Measurements from ENCODE around the gene MLLT3.

Gene MLLT3

GRCh38 chr9:20361229-20361628 lies 261.1 kb downstream of the MLLT3 start:
- in situ Hi-C loops (cut with HindIII; ENCODE audit: low sequenced_read_pairs), result loop anchor here (25.0 kb wide), 3 partner anchors 401 to 751 kb away; no protein-coding TSS in a partner anchor

- in situ Hi-C loops (cut with HindIII; ENCODE audit: low sequenced_read_pairs), result loop anchor here (25.0 kb wide), 3 partner anchors 404 to 754 kb away; no protein-coding TSS in a partner anchor
Observed at GRCh38 chr9:20358207-20358606, 264.1 kb downstream of the MLLT3 start.

- in situ Hi-C loops (cut with HindIII; ENCODE audit: low sequenced_read_pairs), result loop anchor here (25.0 kb wide), 3 partner anchors 405 to 755 kb away; no protein-coding TSS in a partner anchor
Observed at GRCh38 chr9:20357037-20357432, 265.3 kb downstream of the MLLT3 start.

GRCh38 chr9:20356403-20357036 lies 265.8 kb downstream of the MLLT3 start:
- in situ Hi-C loops (cut with HindIII; ENCODE audit: low sequenced_read_pairs), result loop anchor here (25.0 kb wide), 3 partner anchors 406 to 756 kb away; no protein-coding TSS in a partner anchor

GRCh38 chr9:20355022-20355421 lies 267.3 kb downstream of the MLLT3 start:
- in situ Hi-C loops (cut with HindIII; ENCODE audit: low sequenced_read_pairs), result loop anchor here (25.0 kb wide), 3 partner anchors 407 to 757 kb away; no protein-coding TSS in a partner anchor

DNA sequence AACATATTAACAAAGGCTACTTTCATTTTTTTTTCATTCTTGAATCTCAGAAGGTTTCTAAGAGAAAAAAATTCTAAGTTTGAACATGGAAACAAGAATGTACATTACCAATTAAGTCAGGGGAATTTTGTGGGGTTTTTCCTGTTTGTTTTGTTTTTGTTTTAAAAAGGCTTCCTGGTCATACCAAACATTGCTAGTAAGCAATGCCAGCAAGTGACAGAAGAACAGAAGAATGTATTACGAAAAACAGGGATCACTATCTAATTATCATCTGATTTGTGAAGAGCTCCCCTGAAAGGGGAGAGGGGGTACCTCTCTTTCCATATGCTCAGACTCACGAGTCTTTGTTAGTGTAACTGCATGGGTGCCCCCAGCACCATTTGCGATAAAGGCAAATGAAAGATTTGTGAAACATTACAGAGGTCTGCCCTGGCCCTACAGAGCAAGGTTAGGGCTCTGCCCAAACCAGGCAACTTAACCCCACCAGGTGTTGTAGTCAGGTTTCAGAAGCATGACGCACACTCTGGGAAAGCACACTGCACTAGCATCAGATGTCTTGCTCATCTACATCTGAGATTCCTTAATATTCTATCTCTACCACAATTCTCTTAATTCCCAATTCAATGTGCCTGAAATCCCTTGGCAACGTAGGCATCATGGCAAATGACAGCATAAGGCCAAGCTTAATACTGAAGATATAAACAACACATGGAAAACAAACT lies 268.2 kb downstream of the MLLT3 start:
- in situ Hi-C loops (cut with HindIII; ENCODE audit: low sequenced_read_pairs), result loop anchor here (5.0 to 25.0 kb wide), 4 partner anchors 268 to 758 kb away; partner anchors contain the start of gene MLLT3

DNA sequence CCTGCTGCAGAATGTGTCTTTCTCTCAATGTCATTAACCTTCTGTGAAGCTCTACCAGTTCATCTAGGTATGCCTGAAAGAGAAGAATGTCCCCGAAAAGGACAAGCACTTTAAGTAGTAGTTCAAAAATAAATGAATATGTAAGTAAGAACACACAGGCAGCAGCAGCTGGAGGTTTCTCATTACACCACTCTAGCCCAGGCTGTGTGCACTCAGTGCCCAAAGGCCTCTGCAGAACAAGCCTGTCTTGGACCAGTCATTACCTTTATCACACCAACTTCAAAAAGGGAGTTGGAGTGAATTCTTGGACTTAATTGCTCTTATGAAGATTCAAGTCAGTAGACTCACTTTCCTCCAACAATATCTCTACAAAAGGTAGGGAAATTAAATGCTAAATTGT lies 268.8 kb downstream of the MLLT3 start:
- in situ Hi-C loops (cut with HindIII; ENCODE audit: low sequenced_read_pairs), result loop anchor here (5.0 to 25.0 kb wide), 4 partner anchors 269 to 759 kb away; partner anchors contain the start of gene MLLT3

- in situ Hi-C loops (cut with HindIII; ENCODE audit: low sequenced_read_pairs), result loop anchor here (5.0 to 25.0 kb wide), 4 partner anchors 270 to 760 kb away; partner anchors contain the start of gene MLLT3
Observed at GRCh38 chr9:20352591-20352990, 269.7 kb downstream of the MLLT3 start.

- in situ Hi-C loops (cut with HindIII; ENCODE audit: low sequenced_read_pairs), result loop anchor here (5.0 to 25.0 kb wide), 4 partner anchors 271 to 761 kb away; partner anchors contain the start of gene MLLT3
Observed at GRCh38 chr9:20351715-20352114, 270.6 kb downstream of the MLLT3 start.

- in situ Hi-C loops (cut with HindIII; ENCODE audit: low sequenced_read_pairs), result no loop called here
Observed at GRCh38 chr9:20349568-20349967, 272.7 kb downstream of the MLLT3 start.

- in situ Hi-C loops (cut with HindIII; ENCODE audit: low sequenced_read_pairs), result no loop called here
Observed at GRCh38 chr9:20343325-20343724, 279.0 kb downstream of the MLLT3 start.

GRCh38 chr9:20340511-20340861 lies 281.8 kb downstream of the MLLT3 start:
- in situ Hi-C loops (cut with HindIII; ENCODE audit: low sequenced_read_pairs), result no loop called here

DNA sequence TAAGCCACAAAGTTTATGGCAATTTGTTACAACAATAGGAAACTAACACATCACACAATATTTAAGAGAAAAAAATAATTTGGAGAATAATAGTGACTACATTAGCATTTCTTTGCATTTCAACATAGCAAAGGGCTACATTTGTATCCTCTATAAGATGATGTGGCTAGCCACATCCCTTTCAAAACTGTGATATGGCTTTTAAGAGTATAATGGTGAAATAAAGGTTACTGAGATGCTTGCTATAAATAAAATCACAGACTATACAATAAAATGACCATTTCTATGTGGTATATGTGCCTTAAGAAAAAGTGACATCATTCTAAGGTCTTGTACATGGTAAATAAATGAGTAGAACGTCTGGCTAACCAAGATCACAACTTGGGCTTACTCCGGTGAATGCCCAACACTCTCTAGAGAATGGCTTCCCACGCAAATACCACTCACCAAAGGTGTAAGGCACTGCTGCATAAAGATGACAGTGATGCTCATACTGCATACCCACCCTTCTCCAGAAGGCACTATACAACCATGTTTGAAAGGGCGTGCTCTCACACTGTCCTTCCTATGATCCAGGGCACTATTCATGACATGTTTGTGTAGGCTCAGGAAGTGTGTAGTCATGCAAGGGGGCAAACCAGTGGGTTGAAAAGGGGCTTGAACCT lies 286.5 kb downstream of the MLLT3 start:
- in situ Hi-C loops (cut with HindIII; ENCODE audit: low sequenced_read_pairs), result no loop called here

GRCh38 chr9:20333991-20334390 lies 288.3 kb downstream of the MLLT3 start:
- in situ Hi-C loops (cut with HindIII; ENCODE audit: low sequenced_read_pairs), result no loop called here

DNA sequence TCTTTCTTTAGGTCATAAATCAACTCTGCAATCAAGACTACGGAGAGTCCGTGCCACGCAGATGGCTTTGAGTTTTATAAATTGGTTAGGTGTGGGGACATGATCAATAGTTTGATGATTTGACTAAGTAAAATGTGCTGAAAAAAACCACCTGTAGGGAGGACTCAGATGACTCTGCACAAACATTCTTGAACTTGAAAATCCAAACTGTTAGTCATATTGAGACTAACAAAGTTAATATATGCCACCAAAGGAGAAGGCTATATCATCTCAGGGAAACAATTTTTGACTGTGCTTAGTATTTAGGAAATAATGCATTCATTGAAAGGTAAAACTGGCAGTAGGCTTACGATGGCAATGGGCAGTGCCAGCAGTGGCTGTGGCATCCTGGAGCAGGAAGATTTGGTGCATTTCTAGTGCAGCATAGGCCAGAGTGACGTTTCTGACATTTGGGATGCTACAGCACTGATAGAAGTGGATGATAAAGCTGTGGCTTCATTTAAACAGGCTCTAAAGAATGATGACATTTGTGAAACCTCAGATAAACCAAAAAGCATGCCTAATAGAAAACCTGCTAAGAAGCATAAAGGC lies 291.1 kb downstream of the MLLT3 start:
- in situ Hi-C loops (cut with HindIII; ENCODE audit: low sequenced_read_pairs), result no loop called here

GRCh38 chr9:20330688-20331087 lies 291.6 kb downstream of the MLLT3 start:
- in situ Hi-C loops (cut with HindIII; ENCODE audit: low sequenced_read_pairs), result no loop called here

- in situ Hi-C loops (cut with HindIII; ENCODE audit: low sequenced_read_pairs), result no loop called here
Observed at GRCh38 chr9:20326516-20326915, 295.8 kb downstream of the MLLT3 start.

DNA sequence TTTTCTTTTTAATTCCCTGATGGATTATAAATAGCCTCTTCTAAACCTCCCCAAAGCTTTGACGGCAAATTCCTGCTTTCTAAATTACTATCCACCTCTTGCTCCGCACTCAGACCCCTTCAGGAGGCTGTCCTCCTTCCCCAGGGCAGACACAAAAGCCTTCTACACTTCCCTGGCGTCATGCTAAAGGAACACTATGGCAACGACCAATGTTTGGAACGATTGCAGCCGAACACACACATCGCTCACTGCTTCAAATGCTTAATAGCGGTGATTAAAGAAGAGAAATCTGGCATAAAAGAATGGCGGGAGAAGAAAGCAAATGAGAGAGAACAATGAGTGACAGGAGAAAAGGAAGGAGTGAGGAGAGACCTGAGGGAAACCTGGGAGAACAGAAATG lies 297.3 kb downstream of the MLLT3 start:
- in situ Hi-C loops (cut with HindIII; ENCODE audit: low sequenced_read_pairs), result no loop called here

GRCh38 chr9:20322212-20322611 lies 300.1 kb downstream of the MLLT3 start:
- in situ Hi-C loops (cut with HindIII; ENCODE audit: low sequenced_read_pairs), result no loop called here

DNA sequence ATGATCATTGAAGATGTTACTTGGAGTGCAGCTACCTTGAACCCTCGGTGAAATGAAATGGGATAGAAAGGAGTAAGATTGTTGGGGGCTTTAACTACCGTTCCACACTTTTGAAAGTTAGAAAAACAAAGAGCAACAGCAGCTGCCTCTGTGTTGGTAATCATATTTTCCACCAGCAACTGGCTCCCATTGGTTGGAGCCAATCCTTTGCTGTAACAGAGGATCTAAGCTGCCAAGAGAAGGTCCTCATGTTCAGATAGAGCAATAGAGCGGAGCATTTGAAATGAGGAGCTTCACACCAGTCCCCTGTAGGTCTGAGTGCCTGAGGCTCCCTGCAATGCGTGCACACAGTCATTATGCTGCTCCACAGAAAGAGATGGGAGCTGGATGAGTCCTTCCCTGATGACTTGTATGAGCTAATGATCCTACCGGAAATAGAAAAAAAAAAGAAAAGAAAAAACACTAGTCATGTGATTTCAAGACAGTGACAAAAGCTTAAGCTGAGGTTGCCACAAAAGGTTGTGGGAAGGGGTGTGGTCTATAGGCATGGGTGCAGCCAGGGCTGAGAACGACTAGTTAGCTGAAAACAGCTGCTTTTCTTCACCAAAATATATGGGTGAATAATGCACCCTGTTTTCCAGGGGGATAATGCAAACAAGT lies 300.7 kb downstream of the MLLT3 start:
- in situ Hi-C loops (cut with HindIII; ENCODE audit: low sequenced_read_pairs), result no loop called here

Measured in endothelial cell of hepatic sinusoid (primary cell).